Immature natural killer cell (primary cell): ENCODE data around the gene METTL9. TPM values are rescaled to one million over a fixed set of nuclear protein-coding genes. Genes with fewer than 3 reads are reported as not detected.
A peak's percentile ranks its signal among the peaks of the same experiment; 100 is the strongest.
"Not testable (repeated sequence)": the region's sequence is repeated elsewhere in the genome, so short reads cannot be mapped to it uniquely, and the experiment has no call there.

Experiments used
- DNase-seq, 3 donors: peaks; one replicate each; pipeline ENCODE4 v3.0.0; 2022; ENCODE audit warnings: mixed read lengths in 1 of 3
- H3K27ac Mint-ChIP-seq, 6 donors: one replicate each; pipeline ENCODE4 v1.8.0; 2020; ENCODE audit warnings: mixed read lengths in 6 of 6, mild to moderate bottlenecking in 5 of 6, inconsistent platforms in 4 of 6, moderate library complexity in 3 of 6
- H3K27me3 Mint-ChIP-seq, 3 donors: one replicate each; pipeline ENCODE4 v1.8.0; 2020 to 2021; ENCODE audit warnings: low read depth in 3 of 3, mild to moderate bottlenecking in 3 of 3, mixed read lengths in 3 of 3, moderate library complexity in 3 of 3, inconsistent platforms in 1 of 3
- H3K36me3 Mint-ChIP-seq, 3 donors: one replicate each; pipeline ENCODE4 v1.8.0; 2020; ENCODE audit warnings: mixed read lengths in 3 of 3, inconsistent platforms in 2 of 3, mild to moderate bottlenecking in 2 of 3
- H3K4me1 Mint-ChIP-seq, 2 donors: one replicate each; pipeline ENCODE4 v1.8.0; 2020; ENCODE audit warnings: inconsistent platforms in 2 of 2, mild to moderate bottlenecking in 2 of 2, mixed read lengths in 2 of 2, moderate library complexity in 1 of 2
- H3K4me3 Mint-ChIP-seq, 5 donors: one replicate each; pipeline ENCODE4 v1.8.0; 2020; ENCODE audit warnings: mild to moderate bottlenecking in 5 of 5, mixed read lengths in 5 of 5, inconsistent platforms in 3 of 5, moderate library complexity in 3 of 5
- H3K9me3 Mint-ChIP-seq, 6 donors: one replicate each; pipeline ENCODE4 v1.8.0; 2020; ENCODE audit warnings: mild to moderate bottlenecking in 6 of 6, mixed read lengths in 6 of 6, inconsistent platforms in 4 of 6, moderate library complexity in 3 of 6
- polyA plus RNA-seq, 3 donors: library from polyadenylated mRNA; unstranded; fragments of 300-500 nt; fragmentation: Illumina TruSeq; gene quantifications; one replicate each; pipeline ENCODE4 v1.2.3, GENCODE V29; 2021

Gene METTL9
- polyA plus RNA-seq, result 100 to 1,000 TPM; 113 to 149 (median 147) TPM

- DNase-seq, result peak; percentile 95
- no peaks in the 10 kb centered on the region for H3K36me3 Mint-ChIP-seq
- peaks cover 0 to 5% (median 2%) of the 10 kb centered on the region in 3 donors for H3K27me3 Mint-ChIP-seq
- peak within 1 kb of the TSS; percentile 87 to 98 (median 94) for H3K4me3 Mint-ChIP-seq
- no peaks in the 10 kb centered on the region for H3K9me3 Mint-ChIP-seq
- H3K27ac Mint-ChIP-seq, result peak within 1 kb of the TSS; percentile 92 to 98 (median 96)
- peaks cover 39 to 51% of the 10 kb centered on the region in 2 donors for H3K4me1 Mint-ChIP-seq
These were observed at the start of gene METTL9 for GRCh38 chr16:21599122-21600030. Gene METTL9 (plus strand): TSS chr16:21599577. CDS start chr16:21599734, 157 bp downstream.

GRCh38 chr16:21549975-21550374, 49.4 kb upstream of the METTL9 start:
- peaks cover 8 to 15% (median 13%) of the 10 kb centered on the region in 3 donors for H3K27me3 Mint-ChIP-seq
- not testable (repeated sequence) for H3K27ac Mint-ChIP-seq, DNase-seq, H3K4me3 Mint-ChIP-seq, H3K4me1 Mint-ChIP-seq, H3K9me3 Mint-ChIP-seq, H3K36me3 Mint-ChIP-seq

GRCh38 chr16:21550435-21550834, 48.9 kb upstream of the METTL9 start:
- DNase-seq, H3K4me1 Mint-ChIP-seq, H3K36me3 Mint-ChIP-seq, H3K4me3 Mint-ChIP-seq, H3K9me3 Mint-ChIP-seq, H3K27ac Mint-ChIP-seq: not testable (repeated sequence)
- H3K27me3 Mint-ChIP-seq, result peaks cover 8 to 15% (median 13%) of the 10 kb centered on the region in 3 donors

GRCh38 chr16:21551076-21551475, 48.3 kb upstream of the METTL9 start:
- H3K27ac Mint-ChIP-seq, DNase-seq, H3K4me1 Mint-ChIP-seq, H3K9me3 Mint-ChIP-seq, H3K4me3 Mint-ChIP-seq, H3K36me3 Mint-ChIP-seq: not testable (repeated sequence)
- H3K27me3 Mint-ChIP-seq, result peaks cover 6 to 17% (median 15%) of the 10 kb centered on the region in 3 donors

- Mint-ChIP-seq H3K27me3 (peaks cover 6 to 18% (median 15%) of the 10 kb centered on the region in 3 donors), H3K27ac (peak overlapping the region in 1 of 6 donors; percentile 5)
- H3K4me1 Mint-ChIP-seq, H3K36me3 Mint-ChIP-seq, H3K9me3 Mint-ChIP-seq, H3K4me3 Mint-ChIP-seq, DNase-seq: not testable (repeated sequence)
These were observed 47.8 kb upstream of the METTL9 start for GRCh38 chr16:21551600-21551999.

GRCh38 chr16:21553481-21554296, 45.7 kb upstream of the METTL9 start:
- not testable (repeated sequence) for H3K36me3 Mint-ChIP-seq, H3K4me1 Mint-ChIP-seq, H3K9me3 Mint-ChIP-seq, DNase-seq
- H3K27me3 Mint-ChIP-seq, result peaks cover 6 to 16% (median 13%) of the 10 kb centered on the region in 3 donors
- peak overlapping the region in 2 of 5 donors; percentile 7 to 11 for H3K4me3 Mint-ChIP-seq
- peak overlapping the region in 4 of 6 donors; percentile 10 to 49 (median 30) for H3K27ac Mint-ChIP-seq

GRCh38 chr16:21554795-21555585, 44.4 kb upstream of the METTL9 start:
- no peaks in the 10 kb centered on the region for H3K36me3 Mint-ChIP-seq
- peak; percentile 87 to 88 (median 87) for DNase-seq
- H3K27me3 Mint-ChIP-seq, result peaks cover 6 to 16% (median 13%) of the 10 kb centered on the region in 3 donors
- peak overlapping the region in 4 of 6 donors; percentile 46 to 71 (median 58) for H3K27ac Mint-ChIP-seq
- H3K4me1 Mint-ChIP-seq, result peaks cover 5 to 8% of the 10 kb centered on the region in 2 donors
- H3K9me3 Mint-ChIP-seq, result no peaks in the 10 kb centered on the region
- H3K4me3 Mint-ChIP-seq, result peak overlapping the region; percentile 31 to 71 (median 59)

- not testable (repeated sequence) for H3K4me3 Mint-ChIP-seq, H3K36me3 Mint-ChIP-seq, H3K9me3 Mint-ChIP-seq, H3K4me1 Mint-ChIP-seq, DNase-seq
- peaks cover 6 to 16% (median 13%) of the 10 kb centered on the region in 3 donors for H3K27me3 Mint-ChIP-seq
- H3K27ac Mint-ChIP-seq, result peak overlapping the region in 1 of 6 donors; percentile 46
These were observed 43.8 kb upstream of the METTL9 start for GRCh38 chr16:21555621-21556020.

GRCh38 chr16:21556026-21556595, 43.3 kb upstream of the METTL9 start:
- not testable (repeated sequence) for H3K4me3 Mint-ChIP-seq, H3K9me3 Mint-ChIP-seq, H3K27ac Mint-ChIP-seq, H3K36me3 Mint-ChIP-seq, DNase-seq, H3K4me1 Mint-ChIP-seq
- peaks cover 6 to 16% (median 13%) of the 10 kb centered on the region in 3 donors for H3K27me3 Mint-ChIP-seq

- H3K9me3 Mint-ChIP-seq, result not testable (repeated sequence)
- peaks cover 6 to 16% (median 13%) of the 10 kb centered on the region in 3 donors for H3K27me3 Mint-ChIP-seq
These were observed 42.6 kb upstream of the METTL9 start for GRCh38 chr16:21556651-21557241.

GRCh38 chr16:21560462-21560861, 38.9 kb upstream of the METTL9 start:
- Mint-ChIP-seq H3K27me3 (peaks cover 0 to 3% (median 3%) of the 10 kb centered on the region in 3 donors), H3K9me3 (no peaks in the 10 kb centered on the region), H3K36me3 (no peaks in the 10 kb centered on the region), H3K4me1 (peaks cover 0 to 1% of the 10 kb centered on the region in 2 donors), H3K27ac (peak overlapping the region in 1 of 6 donors; percentile 16), H3K4me3 (no peak overlapping the region)
- no peak for DNase-seq

More at GRCh38 chr16:21556651-21557241, 42.6 kb upstream of the METTL9 start:
- not testable (repeated sequence) for H3K4me1 Mint-ChIP-seq, H3K27ac Mint-ChIP-seq, DNase-seq, H3K4me3 Mint-ChIP-seq, H3K36me3 Mint-ChIP-seq

- no peaks in the 10 kb centered on the region for H3K36me3 Mint-ChIP-seq
- no peaks in the 10 kb centered on the region for H3K9me3 Mint-ChIP-seq
- peaks cover 0 to 2% (median 0%) of the 10 kb centered on the region in 3 donors for H3K27me3 Mint-ChIP-seq
- DNase-seq, result no peak
- peak overlapping the region in 1 of 6 donors; percentile 47 for H3K27ac Mint-ChIP-seq
- no peak overlapping the region for H3K4me3 Mint-ChIP-seq
- H3K4me1 Mint-ChIP-seq, result peaks cover 8 to 10% of the 10 kb centered on the region in 2 donors
These were observed 35.7 kb upstream of the METTL9 start for GRCh38 chr16:21563676-21564075.
